Kidney (tissue), 14 donors: ENCODE data around the gene FNDC11. TPM values are rescaled to one million over a fixed set of nuclear protein-coding genes. Genes with fewer than 3 reads are reported as not detected.

Experiments used
- DNase-seq, 5 donors: peaks; one replicate each; pipeline ENCODE4 v3.0.0-alpha.2; 2013 to 2020
- FAIRE-seq: peaks from 2 replicates; lab custom pipeline; 2012; peaks lifted over from hg19 to GRCh38; lab: Jason Lieb, UNC
- H3K27ac ChIP-seq, 2 donors: one replicate each; pipeline ENCODE4 v1.7.0; 2013; ENCODE audit warnings: low read depth in 2 of 2, low read length in 2 of 2, inconsistent platforms in 1 of 2
- H3K27me3 ChIP-seq: one replicate; pipeline ENCODE4 v1.7.1; 2013; ENCODE audit warnings: low read length, inconsistent platforms; ENCODE audit not compliant: control insufficient read depth, insufficient read depth
- H3K36me3 ChIP-seq, 3 donors: one replicate each; pipeline versions ENCODE4 v1.7.0 to v1.7.1; 2013; ENCODE audit warnings: low read length in 3 of 3, control low read depth in 1 of 3, inconsistent platforms in 1 of 3; ENCODE audit not compliant: insufficient read depth in 3 of 3, control insufficient read depth in 2 of 3
- H3K4me1 ChIP-seq, 3 donors: one replicate each; pipeline versions ENCODE4 v1.7.0 to v1.7.1; 2013; ENCODE audit warnings: low read length in 3 of 3, inconsistent platforms in 1 of 3, low read depth in 1 of 3; ENCODE audit not compliant: control insufficient read depth in 2 of 3, insufficient read depth in 2 of 3
- H3K4me3 ChIP-seq, 3 donors: one replicate each; pipeline versions ENCODE4 v1.7.0 to v1.8.1; 2013; ENCODE audit warnings: low read length in 3 of 3, control low read depth in 1 of 3, inconsistent platforms in 1 of 3
- H3K9ac ChIP-seq, 3 donors: one replicate each; pipeline versions ENCODE4 v1.7.0 to v1.7.1; 2013; ENCODE audit warnings: low read length in 3 of 3, control low read depth in 1 of 3, inconsistent platforms in 1 of 3
- H3K9me3 ChIP-seq, 3 donors: one replicate each; pipeline versions ENCODE4 v1.7.0 to v1.7.1; 2013; ENCODE audit warnings: low read length in 3 of 3, control low read depth in 1 of 3, inconsistent platforms in 1 of 3; ENCODE audit not compliant: control insufficient read depth in 2 of 3, insufficient read depth in 1 of 3
- CTCF ChIP-seq: IDR thresholded peaks from 3 replicates; pipeline ENCODE4 v1.5.1; 2012; ENCODE audit warnings: mild to moderate bottlenecking, moderate library complexity, borderline replicate concordance; ENCODE audit not compliant: insufficient read depth; ENCODE audit errors: extremely low read depth
- intact Hi-C: fragments of 100-400 bp; cut with DNase I; formaldehyde crosslinking; loops from one replicate; pipeline ENCODE4 v1.11.1; 2022
- polyA plus RNA-seq: library from polyadenylated mRNA; stranded (reverse); fragments of 350-450 nt; fragmentation: Illumina TruSeq; extraction: RNeasy Lipid Tissue Mini Kit (QIAGEN cat#74804); gene quantifications from one replicate; pipeline ENCODE4 v1.2.3, GENCODE V29; 2014; ENCODE audit warnings: low read depth, low replicate concordance; ENCODE audit not compliant: insufficient read depth
- total RNA-seq: library from RNA; stranded (reverse); fragmentation: NEBNext Ultra II Directional; extraction: Animal tissue kit (Norgen Biotek cat#: 25700); gene quantifications from one replicate; pipeline ENCODE4 v1.2.1, GENCODE V29; 2021
- donor health status: control.
- donor health status: control.
- donor health status: control.
- donor health status: control.
- donor health status: control.
- donor health status: DM: yes; HTN: yes; CAD: no.
- donor health status: Normal renal cell carcinoma (clear cell type).

The FNDC11 gene
- total and polyA plus RNA-seq, 2 donors from 2014 or later, result 0.47 to 1.6 TPM

- Histone ChIP-seq H3K4me1 (peaks cover 0 to 4% (median 0%) of the 10 kb centered on the region in 3 donors), H3K9me3 (no peaks in the 10 kb centered on the region), H3K9ac (no peak within 1 kb of the TSS), H3K4me3 (peak within 1 kb of the TSS in 2 of 3 donors; percentile 29 to 46), H3K36me3 (no peaks in the 10 kb centered on the region), H3K27ac (peak within 1 kb of the TSS in 1 of 2 donors; percentile 22), H3K27me3 (no peaks in the 10 kb centered on the region)
- DNase-seq, result peak in 1 of 5 donors; percentile 90
- intact Hi-C loops, result loop anchor here (5.0 kb wide), 1 partner anchor 440 kb away; the partner anchor contains the start of gene SAMD10
- TF ChIP-seq CTCF, result no peak
- FAIRE-seq, result no peak
Measured at GRCh38 chr20:63536997-63537524, 16.9 kb upstream of the FNDC11 start, which contains the start of gene PTK6. Gene PTK6, minus strand, starts transcription at chr20:63537376. Its CDS starts 62 bp downstream, at chr20:63537314.

DNA sequence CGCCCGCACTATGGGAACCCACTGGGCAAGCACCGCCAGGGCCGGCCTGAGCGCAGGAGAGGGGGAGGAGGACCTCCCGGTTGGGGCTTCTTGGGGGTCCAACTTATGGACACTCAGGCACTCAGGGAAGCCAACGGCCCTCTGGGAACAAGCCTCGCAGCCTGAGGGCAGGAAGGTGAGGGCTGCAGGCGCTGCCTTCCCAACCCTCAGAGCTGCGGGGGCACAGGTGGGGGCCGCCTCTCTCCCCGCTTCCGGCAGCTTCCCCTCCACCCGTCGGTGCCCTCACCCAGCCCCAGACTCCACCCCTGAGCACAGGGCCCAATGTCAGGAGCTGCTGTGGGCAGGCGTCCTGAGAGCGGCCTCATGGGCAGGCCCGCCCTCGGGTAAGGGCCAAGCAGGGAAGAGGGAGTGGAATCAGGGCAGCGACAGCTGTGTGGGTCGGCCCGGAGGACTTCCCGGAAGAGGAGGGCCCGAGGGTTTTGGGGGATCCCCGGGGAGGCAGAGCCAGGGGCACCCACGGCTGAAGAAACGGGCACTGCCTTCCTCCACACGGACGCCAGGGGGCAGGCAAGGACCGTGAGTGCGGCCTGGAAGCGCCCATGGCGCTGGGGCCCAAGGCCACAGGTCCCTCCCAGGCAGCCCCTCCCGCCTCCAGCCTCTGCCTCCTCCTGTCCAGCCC is 16.3 kb upstream of the FNDC11 start:
- FAIRE-seq, result no peak
- intact Hi-C loops, result loop anchor here (5.0 kb wide), 1 partner anchor 440 kb away; the partner anchor contains the start of gene SAMD10
- Histone ChIP-seq H3K4me3 (peak overlapping the region in 2 of 3 donors; percentile 29 to 46), H3K9me3 (no peaks in the 10 kb centered on the region), H3K27me3 (no peaks in the 10 kb centered on the region), H3K4me1 (peaks cover 0 to 4% (median 0%) of the 10 kb centered on the region in 3 donors), H3K27ac (peak overlapping the region in 1 of 2 donors; percentile 22), H3K9ac (no peak overlapping the region), H3K36me3 (no peaks in the 10 kb centered on the region)
- TF ChIP-seq CTCF, result peak; percentile 96
- peak; percentile 86 to 98 (median 92) for DNase-seq

- Histone ChIP-seq H3K36me3 (no peaks in the 10 kb centered on the region), H3K4me3 (peak overlapping the region in 1 of 3 donors; percentile 46), H3K4me1 (peaks cover 0 to 4% (median 0%) of the 10 kb centered on the region in 3 donors), H3K9ac (no peak overlapping the region), H3K27ac (no peak overlapping the region), H3K9me3 (no peaks in the 10 kb centered on the region), H3K27me3 (no peaks in the 10 kb centered on the region)
- FAIRE-seq, result no peak
- no peak for TF ChIP-seq CTCF
- intact Hi-C loops, result loop anchor here (5.0 kb wide), 1 partner anchor 439 kb away; the partner anchor contains the start of gene SAMD10
- peak in 2 of 5 donors; percentile 47 to 92 for DNase-seq
Measured at GRCh38 chr20:63538204-63539091, 15.5 kb upstream of the FNDC11 start.
